Measurements from ENCODE around the gene PSMA8.
"Not testable (repeated sequence)": the region's sequence is repeated elsewhere in the genome, so short reads cannot be mapped to it uniquely, and the experiment has no call there.

Gene PSMA8

DNA sequence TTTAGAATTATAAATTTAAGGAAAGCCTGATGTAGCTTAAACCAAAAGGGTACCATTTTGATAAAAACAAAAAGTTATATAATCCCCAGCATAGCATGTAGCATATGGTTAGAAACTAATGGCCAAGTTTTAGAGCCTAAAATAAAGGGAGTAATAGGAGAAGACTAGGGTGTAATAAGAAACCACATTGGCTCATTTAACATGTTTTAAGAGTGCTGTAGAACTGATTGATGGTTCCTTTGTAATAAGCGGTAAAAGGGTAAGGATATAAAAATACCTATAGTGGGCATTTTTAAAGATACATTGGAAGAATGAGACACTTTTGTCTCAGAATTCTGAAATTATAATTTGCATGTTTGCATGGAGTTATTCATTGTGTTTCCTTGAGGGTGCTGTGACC is 1.9 kb downstream of the PSMA8 start:
- DNase-seq: no peak
- in situ Hi-C loops (cut with HindIII; ENCODE audit: low pct_ligation_motif_present, low sequenced_read_pairs): no loop called here
- TF ChIP-seq, protein P1, sequence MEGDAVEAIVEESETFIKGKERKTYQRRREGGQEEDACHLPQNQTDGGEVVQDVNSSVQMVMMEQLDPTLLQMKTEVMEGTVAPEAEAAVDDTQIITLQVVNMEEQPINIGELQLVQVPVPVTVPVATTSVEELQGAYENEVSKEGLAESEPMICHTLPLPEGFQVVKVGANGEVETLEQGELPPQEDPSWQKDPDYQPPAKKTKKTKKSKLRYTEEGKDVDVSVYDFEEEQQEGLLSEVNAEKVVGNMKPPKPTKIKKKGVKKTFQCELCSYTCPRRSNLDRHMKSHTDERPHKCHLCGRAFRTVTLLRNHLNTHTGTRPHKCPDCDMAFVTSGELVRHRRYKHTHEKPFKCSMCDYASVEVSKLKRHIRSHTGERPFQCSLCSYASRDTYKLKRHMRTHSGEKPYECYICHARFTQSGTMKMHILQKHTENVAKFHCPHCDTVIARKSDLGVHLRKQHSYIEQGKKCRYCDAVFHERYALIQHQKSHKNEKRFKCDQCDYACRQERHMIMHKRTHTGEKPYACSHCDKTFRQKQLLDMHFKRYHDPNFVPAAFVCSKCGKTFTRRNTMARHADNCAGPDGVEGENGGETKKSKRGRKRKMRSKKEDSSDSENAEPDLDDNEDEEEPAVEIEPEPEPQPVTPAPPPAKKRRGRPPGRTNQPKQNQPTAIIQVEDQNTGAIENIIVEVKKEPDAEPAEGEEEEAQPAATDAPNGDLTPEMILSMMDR (IDR thresholded peaks at IDR 0.05; ENCODE audit: low read depth, low read length, missing control alignments): no peak

DNA sequence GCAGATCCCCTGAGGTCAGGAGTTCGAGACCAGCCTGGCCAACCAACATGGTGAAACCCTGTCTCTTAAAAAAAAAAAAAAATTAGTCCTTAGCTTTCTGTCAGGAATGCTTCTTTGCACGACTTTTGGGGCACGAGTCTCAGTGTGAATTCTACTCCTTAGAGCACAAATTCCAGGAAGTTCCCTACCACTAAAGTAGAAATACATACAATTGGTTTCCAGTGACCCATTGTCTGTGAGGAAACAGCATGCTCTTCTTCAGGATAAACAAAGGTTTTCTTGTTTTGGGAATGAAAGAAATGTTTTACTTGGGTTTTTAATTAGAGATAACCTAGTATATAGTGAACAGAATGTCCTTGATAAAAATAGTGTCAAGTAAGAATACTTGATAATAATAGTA is 23.7 kb downstream of the PSMA8 start:
- H3K27ac ChIP-seq: no peak overlapping the region
- TF ChIP-seq, protein P1 (IDR thresholded peaks at IDR 0.05; ENCODE audit: low read depth, low read length, missing control alignments): no peak
- DNase-seq: no peak
- H3K36me3 ChIP-seq (replicated peaks): no peaks in the 10 kb centered on the region
- H3K4me3 ChIP-seq (ENCODE audit: low read depth, low read length): no peak overlapping the region
- H3K27me3 ChIP-seq (replicated peaks): no peaks in the 10 kb centered on the region
- in situ Hi-C loops (cut with HindIII; ENCODE audit: low pct_ligation_motif_present, low sequenced_read_pairs): no loop called here

More for the DNA sequence above, 1.9 kb downstream of the PSMA8 start:
- H3K27me3 ChIP-seq (replicated peaks): no peaks in the 10 kb centered on the region
- no peak overlapping the region for H3K27ac ChIP-seq
- H3K4me3 ChIP-seq (ENCODE audit: low read depth, low read length): no peak overlapping the region
- H3K36me3 ChIP-seq (replicated peaks): no peaks in the 10 kb centered on the region

DNA sequence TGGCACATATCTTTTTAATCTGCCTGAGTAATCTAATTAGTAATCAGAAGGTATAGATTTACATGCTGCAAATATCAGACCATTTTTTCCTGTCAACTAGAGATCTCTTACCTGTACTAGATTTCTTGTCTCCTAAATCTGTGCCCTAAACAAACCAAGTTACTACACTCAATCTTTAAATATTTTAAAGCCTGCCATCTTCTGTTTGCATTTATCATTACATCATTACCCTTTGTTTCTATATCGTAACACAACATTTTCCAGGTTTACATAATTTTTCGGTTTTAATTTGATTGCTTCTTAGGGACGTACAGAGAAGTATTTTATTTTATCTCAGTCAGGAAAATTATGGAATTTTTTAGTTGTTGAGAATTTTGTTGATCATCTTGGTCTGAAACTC is 25.7 kb downstream of the PSMA8 start:
- Histone ChIP-seq H3K27me3 (replicated peaks) (no peaks in the 10 kb centered on the region), H3K4me3 (ENCODE audit: low read depth, low read length) (no peak overlapping the region), H3K36me3 (replicated peaks) (no peaks in the 10 kb centered on the region), H3K27ac (no peak overlapping the region)
- TF ChIP-seq, protein P1 (IDR thresholded peaks at IDR 0.05; ENCODE audit: low read depth, low read length, missing control alignments): no peak
- in situ Hi-C loops (cut with HindIII; ENCODE audit: low pct_ligation_motif_present, low sequenced_read_pairs): no loop called here
- no peak for DNase-seq

DNA sequence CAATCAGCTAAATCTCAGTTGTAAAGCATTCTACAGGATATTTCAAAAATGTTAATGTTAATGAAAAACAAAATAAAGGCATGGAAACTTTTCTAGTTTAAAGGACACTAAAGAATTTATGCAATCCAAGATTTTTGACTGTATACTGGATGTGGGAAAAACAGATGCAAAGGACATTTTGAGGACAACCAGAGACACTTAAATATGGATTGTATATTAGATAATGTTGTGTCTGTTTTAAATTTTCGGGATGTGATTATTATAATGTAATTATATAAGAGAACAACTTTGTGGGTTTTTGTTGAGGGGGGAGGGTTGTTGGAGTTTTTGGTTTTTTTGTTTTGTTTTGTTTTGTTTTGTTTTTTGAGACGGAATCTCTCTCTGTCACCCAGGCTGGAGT is 30.9 kb downstream of the PSMA8 start:
- in situ Hi-C loops (cut with HindIII; ENCODE audit: low pct_ligation_motif_present, low sequenced_read_pairs): no loop called here
- Histone ChIP-seq H3K4me3 (ENCODE audit: low read depth, low read length) (no peak overlapping the region), H3K27ac (no peak overlapping the region), H3K27me3 (replicated peaks) (no peaks in the 10 kb centered on the region), H3K36me3 (replicated peaks) (no peaks in the 10 kb centered on the region)
- no peak for DNase-seq
- TF ChIP-seq, protein P1 (IDR thresholded peaks at IDR 0.05; ENCODE audit: low read depth, low read length, missing control alignments): no peak

DNA sequence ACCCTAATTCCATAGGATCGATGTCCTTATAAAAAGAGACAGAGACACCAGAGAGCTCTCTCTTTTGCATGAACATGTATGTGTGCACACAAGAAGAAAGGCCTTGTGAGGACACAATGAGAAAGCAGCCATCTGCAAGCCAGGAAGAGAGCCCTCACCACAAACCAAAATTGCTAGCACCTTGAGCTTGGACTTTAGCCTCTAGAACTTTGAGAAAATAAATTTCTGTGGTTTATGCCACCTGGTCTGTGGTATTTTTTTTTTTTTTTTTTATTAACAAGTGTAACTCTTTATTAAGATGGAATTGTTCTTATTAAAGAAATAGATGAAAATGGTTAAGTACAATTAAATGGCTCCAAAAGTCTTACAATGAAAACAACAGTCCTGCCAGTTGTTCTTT is 33.9 kb downstream of the PSMA8 start:
- H3K27me3 ChIP-seq (replicated peaks); DNase-seq; in situ Hi-C loops (cut with HindIII; ENCODE audit: low pct_ligation_motif_present, low sequenced_read_pairs); H3K36me3 ChIP-seq (replicated peaks); H3K4me3 ChIP-seq (ENCODE audit: low read depth, low read length); H3K27ac ChIP-seq: not testable (repeated sequence)

DNA sequence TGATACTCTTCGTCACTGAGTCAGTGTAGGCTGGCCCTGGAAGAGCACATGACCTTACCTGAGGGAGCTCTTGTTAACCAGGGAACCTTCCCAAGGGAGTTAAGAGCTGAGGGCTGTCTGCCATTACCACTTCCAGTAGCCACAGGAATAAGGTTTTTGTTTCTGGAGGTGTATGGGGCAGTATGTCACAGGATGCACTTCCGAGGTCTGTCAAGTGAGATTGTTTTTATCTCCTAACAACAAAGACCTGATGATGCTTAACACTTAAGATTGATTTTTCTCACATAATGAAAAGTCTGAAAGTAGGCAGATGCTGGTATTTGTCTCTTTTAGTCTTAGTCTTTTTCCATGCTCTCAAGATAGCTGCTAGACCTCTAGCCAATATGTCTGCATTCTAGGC is 41.8 kb downstream of the PSMA8 start:
- no peak for DNase-seq
- Histone ChIP-seq H3K27me3 (replicated peaks) (no peaks in the 10 kb centered on the region), H3K27ac (no peak overlapping the region), H3K4me3 (ENCODE audit: low read depth, low read length) (no peak overlapping the region), H3K36me3 (replicated peaks) (no peaks in the 10 kb centered on the region)
- in situ Hi-C loops (cut with HindIII; ENCODE audit: low pct_ligation_motif_present, low sequenced_read_pairs): no loop called here
- TF ChIP-seq, protein P1 (IDR thresholded peaks at IDR 0.05; ENCODE audit: low read depth, low read length, missing control alignments): no peak

All from brain microvascular endothelial cell (primary cell).